ENCODE data around the gene TTLL10.

TTLL10 gene

GRCh38 chr1:1160281-1160930 lies 13.3 kb upstream of the TTLL10 start:
- no peak overlapping the region for H3K4me3 ChIP-seq (ENCODE audit: low read depth, low read length)
- DNase-seq (ENCODE audit: low read depth): no peak
- TF ChIP-seq, protein P1, sequence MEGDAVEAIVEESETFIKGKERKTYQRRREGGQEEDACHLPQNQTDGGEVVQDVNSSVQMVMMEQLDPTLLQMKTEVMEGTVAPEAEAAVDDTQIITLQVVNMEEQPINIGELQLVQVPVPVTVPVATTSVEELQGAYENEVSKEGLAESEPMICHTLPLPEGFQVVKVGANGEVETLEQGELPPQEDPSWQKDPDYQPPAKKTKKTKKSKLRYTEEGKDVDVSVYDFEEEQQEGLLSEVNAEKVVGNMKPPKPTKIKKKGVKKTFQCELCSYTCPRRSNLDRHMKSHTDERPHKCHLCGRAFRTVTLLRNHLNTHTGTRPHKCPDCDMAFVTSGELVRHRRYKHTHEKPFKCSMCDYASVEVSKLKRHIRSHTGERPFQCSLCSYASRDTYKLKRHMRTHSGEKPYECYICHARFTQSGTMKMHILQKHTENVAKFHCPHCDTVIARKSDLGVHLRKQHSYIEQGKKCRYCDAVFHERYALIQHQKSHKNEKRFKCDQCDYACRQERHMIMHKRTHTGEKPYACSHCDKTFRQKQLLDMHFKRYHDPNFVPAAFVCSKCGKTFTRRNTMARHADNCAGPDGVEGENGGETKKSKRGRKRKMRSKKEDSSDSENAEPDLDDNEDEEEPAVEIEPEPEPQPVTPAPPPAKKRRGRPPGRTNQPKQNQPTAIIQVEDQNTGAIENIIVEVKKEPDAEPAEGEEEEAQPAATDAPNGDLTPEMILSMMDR (conservative IDR thresholded peaks at IDR 0.05; ENCODE audit: low read depth, low read length): no peak

- no peak overlapping the region for H3K4me3 ChIP-seq (ENCODE audit: low read depth, low read length)
- TF ChIP-seq, protein P1 (conservative IDR thresholded peaks at IDR 0.05; ENCODE audit: low read depth, low read length): no peak
- DNase-seq (ENCODE audit: low read depth): no peak
Measured at GRCh38 chr1:1161078-1161682, 12.5 kb upstream of the TTLL10 start.

- TF ChIP-seq, protein P1 (conservative IDR thresholded peaks at IDR 0.05; ENCODE audit: low read depth, low read length): no peak
- DNase-seq (ENCODE audit: low read depth): no peak
- no peak overlapping the region for H3K4me3 ChIP-seq (ENCODE audit: low read depth, low read length)
Measured at GRCh38 chr1:1161683-1162079, 12.0 kb upstream of the TTLL10 start.

DNA sequence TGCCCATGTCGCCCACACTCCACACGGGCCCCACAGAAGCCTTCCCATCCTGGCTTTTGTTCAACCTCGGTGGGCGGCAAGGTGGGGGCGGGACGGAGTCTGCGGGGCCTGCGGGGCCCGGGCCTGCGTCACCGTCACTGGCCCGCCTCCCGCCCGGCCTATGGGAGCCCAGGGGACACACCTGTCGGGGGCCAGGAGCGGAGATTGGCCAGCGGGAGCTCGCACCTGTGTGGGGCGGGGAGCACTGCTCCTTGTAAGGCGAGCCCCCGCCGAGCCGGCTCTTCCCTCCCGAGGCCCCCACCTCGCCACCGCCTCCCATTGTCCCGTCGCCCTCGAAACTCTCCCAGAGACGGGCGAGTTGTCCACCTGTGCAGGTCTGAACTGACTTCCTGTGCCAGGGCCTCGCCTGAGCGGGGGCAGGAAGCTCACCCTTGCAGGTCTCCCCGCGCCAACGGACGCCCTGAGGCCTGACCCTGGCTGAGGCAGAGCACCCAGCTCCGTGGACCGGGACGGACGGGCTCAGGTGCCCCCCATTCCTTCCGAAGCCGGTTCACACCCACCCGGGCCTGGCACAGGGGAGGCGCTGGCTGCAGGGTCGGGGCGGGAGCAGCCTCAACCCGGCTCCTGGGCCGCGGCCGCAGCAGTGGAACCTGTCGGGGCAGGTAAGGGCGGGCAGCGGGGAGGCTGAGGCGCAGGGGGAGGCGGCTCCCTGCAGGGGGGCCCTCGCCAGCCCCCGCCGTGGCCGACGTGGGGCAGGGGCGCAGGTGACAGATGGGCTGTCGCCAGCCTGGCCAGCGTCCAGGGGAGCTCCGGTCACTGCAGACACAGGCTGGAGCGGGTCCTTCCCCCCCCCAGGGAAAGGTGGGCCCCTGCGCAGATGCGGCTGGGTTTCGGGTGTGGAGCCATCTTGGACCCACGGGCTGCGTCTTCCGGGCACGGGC lies 10.8 kb upstream of the TTLL10 start:
- H3K4me3 ChIP-seq (ENCODE audit: low read depth, low read length): no peak overlapping the region
- TF ChIP-seq, protein P1 (conservative IDR thresholded peaks at IDR 0.05; ENCODE audit: low read depth, low read length): no peak
- no peak for DNase-seq (ENCODE audit: low read depth)

DNA sequence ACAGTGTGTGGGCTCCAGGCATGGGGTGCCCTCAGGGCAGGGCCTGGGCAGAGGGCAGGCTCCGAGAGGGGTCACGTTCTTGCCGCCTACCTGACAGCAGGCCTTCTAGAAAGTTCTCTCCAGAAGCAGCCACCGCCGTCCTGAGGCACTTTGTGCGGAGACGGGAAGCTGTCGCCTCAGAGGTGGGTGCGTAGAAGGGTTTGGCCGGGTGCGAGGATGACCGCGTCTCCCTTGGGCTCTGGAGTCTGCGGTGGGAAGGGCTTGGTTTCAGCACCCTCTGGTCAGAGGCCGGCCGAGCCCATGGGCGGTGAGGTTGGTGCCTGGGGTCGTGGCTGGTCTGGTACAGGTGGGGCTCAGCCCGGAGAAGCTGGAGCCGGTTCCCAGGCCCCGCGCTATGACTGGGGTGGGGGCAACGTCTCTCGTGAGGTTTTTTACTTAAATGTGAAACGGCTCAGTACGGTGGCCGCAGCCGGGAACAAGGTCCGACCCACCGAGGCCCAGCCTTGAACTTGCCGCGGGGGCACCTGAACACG lies 10.1 kb upstream of the TTLL10 start:
- DNase-seq (ENCODE audit: low read depth): no peak
- TF ChIP-seq, protein P1 (conservative IDR thresholded peaks at IDR 0.05; ENCODE audit: low read depth, low read length): no peak
- no peak overlapping the region for H3K4me3 ChIP-seq (ENCODE audit: low read depth, low read length)

DNA sequence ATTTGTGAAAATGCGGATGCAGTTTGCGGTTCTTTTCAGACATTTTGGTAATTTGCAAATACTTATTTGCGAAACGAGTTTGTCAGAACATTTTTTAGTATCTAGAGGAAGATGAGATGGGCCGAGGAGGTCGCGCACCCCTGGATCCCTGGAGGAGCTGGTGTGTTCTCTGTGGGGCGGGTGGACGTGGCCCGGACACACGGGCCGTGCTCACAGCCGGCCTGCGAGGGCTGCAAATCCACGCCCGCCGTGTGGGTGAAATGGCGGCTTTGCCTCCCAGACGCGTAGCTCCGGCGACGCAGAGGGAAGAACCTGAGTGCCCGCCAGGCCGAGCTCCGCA lies 9.3 kb upstream of the TTLL10 start:
- H3K4me3 ChIP-seq (ENCODE audit: low read depth, low read length): no peak overlapping the region
- no peak for DNase-seq (ENCODE audit: low read depth)
- TF ChIP-seq, protein P1 (conservative IDR thresholded peaks at IDR 0.05; ENCODE audit: low read depth, low read length): no peak

Measured in choroid plexus epithelial cell (primary cell).